ENCODE results near the gene ACTR5. TPM values are rescaled to one million over a fixed set of nuclear protein-coding genes. Genes with fewer than 3 reads are reported as not detected.

The ACTR5 gene
- total and polyA plus RNA-seq, 2 of the 13 experiments (the other 11 are each of a cell fraction or from before 2014, with no cell fraction given), result 19.5 to 20.5 TPM

DNA sequence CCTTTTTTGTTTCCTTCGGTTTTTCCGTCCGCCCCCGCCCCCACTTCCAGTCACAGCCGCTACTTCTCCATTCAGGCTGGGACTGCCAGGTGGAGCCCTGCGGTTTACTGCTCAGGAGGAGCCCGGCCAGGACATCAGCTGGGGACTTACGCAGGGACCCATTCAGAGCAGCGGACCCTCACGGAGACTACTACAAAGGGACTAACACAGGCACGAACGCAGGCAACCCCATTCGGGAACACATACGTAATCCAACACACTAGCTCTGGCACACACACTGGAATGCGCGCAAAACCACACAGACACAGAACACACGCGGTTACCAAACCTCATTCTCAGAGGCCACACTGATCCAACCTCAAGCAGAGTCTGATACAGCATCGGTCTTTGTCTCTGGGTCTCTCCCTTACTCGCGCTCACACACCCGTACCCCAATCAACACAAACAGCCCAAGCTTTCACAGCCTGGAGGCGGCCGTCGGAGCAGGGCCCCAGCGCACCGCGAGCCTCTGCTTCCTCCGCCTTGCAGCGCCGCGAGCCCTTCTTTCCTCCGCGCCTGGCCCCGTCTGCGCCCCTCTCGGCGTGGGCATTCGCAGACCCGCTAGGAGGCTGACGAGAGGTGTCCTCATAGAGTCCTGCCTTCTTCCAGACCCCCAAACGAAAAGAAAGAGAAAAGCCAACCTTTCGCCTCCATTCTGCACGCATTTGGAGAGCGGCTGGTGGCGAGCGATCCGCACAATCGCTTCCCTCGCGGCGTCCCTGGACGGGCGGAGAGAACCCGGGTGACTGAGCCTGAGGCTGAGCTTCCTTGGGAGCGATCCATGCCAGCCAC is 25.0 kb upstream of the ACTR5 start:
- H4K20me1 ChIP-seq (ENCODE audit: insufficient read depth, low read length), result peaks cover 5% of the 10 kb centered on the region; the same call in 1 of the 2 replicates
- ChIA-PET POLR2A (no interaction called here), CTCF (ENCODE audit: low intra/inter-chr PET ratio, low total read pairs) (no interaction called here)
- H3K4me2 ChIP-seq (ENCODE audit: low read depth, low read length), result no peak overlapping the region
- no peaks in the 10 kb centered on the region for H3K79me2 ChIP-seq (ENCODE audit: insufficient read depth, low read length)
- no peak overlapping the region for H3K4me3 ChIP-seq (replicated peaks in 1 of 3; ENCODE audit: insufficient read depth in 1 of 3, low read depth in 2 of 3, low read length in 3 of 3)
- H2AFZ ChIP-seq (ENCODE audit: low read length), result no peak overlapping the region
- no peak for FAIRE-seq
- in situ Hi-C loops (cut with HindIII; ENCODE audit: extremely low pct_ligation_motif_present, low pct_unique_long_range_greater_than_20kb), result no loop called here
- intact Hi-C loops (cut with micrococcal nuclease; ENCODE audit: unreplicated experiment), result no loop called here
- ATAC-seq, result no peak
- no peak overlapping the region for H3K9ac ChIP-seq (ENCODE audit: insufficient read depth, low read depth, low read length)
- WGBS (ENCODE audit: low lambda C conversion rate), result 35% methylated on average over 50 of the region's 56 CpGs
- H3K9me3 ChIP-seq (ENCODE audit: low read length), result no peaks in the 10 kb centered on the region
- no peaks in the 10 kb centered on the region for H3K36me3 ChIP-seq (replicated peaks in 1 of 2; ENCODE audit: control insufficient read depth in 1 of 2, insufficient read depth in 2 of 2, low read length in 2 of 2)
- H3K27ac ChIP-seq (ENCODE audit: extremely low read length, insufficient read depth, low read length), result no peak overlapping the region
- H3K4me1 ChIP-seq (ENCODE audit: insufficient read depth, low read length), result no peaks in the 10 kb centered on the region
- H3K27me3 ChIP-seq (ENCODE audit: control insufficient read depth in 1 of 2, insufficient read depth in 2 of 2, low read length in 2 of 2), result peaks cover 36 to 94% of the 10 kb centered on the region in 2 experiments
- DNase-seq (ENCODE audit: low spot score), result no peak
- TF ChIP-seq PPARG (CRISPR knock-in tag; conservative IDR thresholded peaks at IDR 0.05) (no peak), EZH2 (conservative IDR thresholded peaks at IDR 0.05; ENCODE audit: low read depth, low read length) (0 out of 2 replicates have a peak, but pooled peaks have one; percentile 28), ESRRA (CRISPR knock-in tag; IDR thresholded peaks at IDR 0.05; ENCODE audit: low read depth) (no peak), ZNF768 (CRISPR knock-in tag; IDR thresholded peaks at IDR 0.05) (peak; percentile 22; the same call in 1 of the 2 replicates)
- TF ChIP-seq, protein P1, sequence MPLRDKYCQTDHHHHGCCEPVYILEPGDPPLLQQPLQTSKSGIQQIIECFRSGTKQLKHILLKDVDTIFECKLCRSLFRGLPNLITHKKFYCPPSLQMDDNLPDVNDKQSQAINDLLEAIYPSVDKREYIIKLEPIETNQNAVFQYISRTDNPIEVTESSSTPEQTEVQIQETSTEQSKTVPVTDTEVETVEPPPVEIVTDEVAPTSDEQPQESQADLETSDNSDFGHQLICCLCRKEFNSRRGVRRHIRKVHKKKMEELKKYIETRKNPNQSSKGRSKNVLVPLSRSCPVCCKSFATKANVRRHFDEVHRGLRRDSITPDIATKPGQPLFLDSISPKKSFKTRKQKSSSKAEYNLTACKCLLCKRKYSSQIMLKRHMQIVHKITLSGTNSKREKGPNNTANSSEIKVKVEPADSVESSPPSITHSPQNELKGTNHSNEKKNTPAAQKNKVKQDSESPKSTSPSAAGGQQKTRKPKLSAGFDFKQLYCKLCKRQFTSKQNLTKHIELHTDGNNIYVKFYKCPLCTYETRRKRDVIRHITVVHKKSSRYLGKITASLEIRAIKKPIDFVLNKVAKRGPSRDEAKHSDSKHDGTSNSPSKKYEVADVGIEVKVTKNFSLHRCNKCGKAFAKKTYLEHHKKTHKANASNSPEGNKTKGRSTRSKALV (CRISPR knock-in tag; IDR thresholded peaks at IDR 0.05), result peak; percentile 31; the same call in 1 of the 2 replicates
- no TSS peak for BruUV-seq (replicated peaks)
